Neural progenitor cell (in vitro differentiated cells): Measurements from ENCODE around the gene C1RL. TPM values are rescaled to one million over a fixed set of nuclear protein-coding genes. Genes with fewer than 3 reads are reported as not detected.

Experiments used
- DNase-seq: peaks from one replicate; pipeline ENCODE4 v3.0.0-alpha.2; 2016; ENCODE audit warnings: low spot score
- H2AFZ ChIP-seq: fragments of 200-600 bp; sonication (generic); replicated peaks from 2 replicates; pipeline ENCODE4 v1.6.1; 2016; ENCODE audit warnings: antibody characterized with exemption
- H3F3A ChIP-seq: fragments of 200-600 bp; sonication (generic); 2 replicates; pipeline ENCODE4 v1.6.1; 2016; ENCODE audit warnings: antibody characterized with exemption, low read depth
- H3K27ac ChIP-seq: fragments of 200-600 bp; sonication (generic); 2 replicates; pipeline ENCODE4 v1.5.1; 2016; ENCODE audit warnings: mild to moderate bottlenecking
- H3K27me3 ChIP-seq: fragments of 200-600 bp; sonication (generic); 2 replicates; pipeline ENCODE4 v1.6.1; 2016; ENCODE audit warnings: mild to moderate bottlenecking, moderate library complexity
- H3K36me3 ChIP-seq: fragments of 200-600 bp; sonication (generic); 2 replicates; pipeline ENCODE4 v1.5.1; 2016
- H3K4me1 ChIP-seq: fragments of 200-600 bp; sonication (generic); 2 replicates; pipeline ENCODE4 v1.6.1; 2016; ENCODE audit warnings: mixed run types
- H3K4me2 ChIP-seq: fragments of 200-600 bp; sonication (generic); 2 replicates; pipeline ENCODE4 v1.6.1; 2016
- H3K4me3 ChIP-seq: fragments of 200-600 bp; sonication (generic); 2 replicates; pipeline ENCODE4 v1.5.1; 2016
- H3K79me2 ChIP-seq: fragments of 200-600 bp; sonication (generic); 2 replicates; pipeline ENCODE4 v1.6.1; 2016; ENCODE audit warnings: low read depth
- H3K9ac ChIP-seq: fragments of 200-600 bp; sonication (generic); 2 replicates; pipeline ENCODE4 v1.6.1; 2016
- H3K9me3 ChIP-seq: fragments of 200-600 bp; sonication (generic); 2 replicates; pipeline ENCODE4 v1.5.1; 2016; ENCODE audit warnings: low read depth
- H4K20me1 ChIP-seq: fragments of 200-600 bp; sonication (generic); 2 replicates; pipeline ENCODE4 v1.6.1; 2016; ENCODE audit warnings: low read depth
- H3K27ac Mint-ChIP-seq: 3 replicates; pipeline ENCODE4 v1.8.0; 2021; ENCODE audit warnings: mixed read lengths
- H3K27me3 Mint-ChIP-seq: 2 replicates; pipeline ENCODE4 v1.8.0; 2022; ENCODE audit warnings: low read depth, mild to moderate bottlenecking, inconsistent platforms, moderate library complexity, mixed read lengths; ENCODE audit not compliant: insufficient read depth
- H3K36me3 Mint-ChIP-seq: 3 replicates; pipeline ENCODE4 v1.8.0; 2021; ENCODE audit warnings: mixed read lengths
- H3K4me1 Mint-ChIP-seq: 3 replicates; pipeline ENCODE4 v1.8.0; 2021; ENCODE audit warnings: mixed read lengths
- H3K4me3 Mint-ChIP-seq: 3 replicates; pipeline ENCODE4 v1.8.0; 2021; ENCODE audit warnings: mild to moderate bottlenecking, moderate library complexity, mixed read lengths
- H3K9me3 Mint-ChIP-seq: 3 replicates; pipeline ENCODE4 v1.8.0; 2020; ENCODE audit warnings: mixed read lengths
- EZH2 ChIP-seq: fragments of 200-600 bp; sonication (generic); IDR thresholded peaks from 2 replicates; pipeline ENCODE4 v1.6.1; 2017; ENCODE audit warnings: antibody characterized with exemption, mild to moderate bottlenecking, moderate library complexity
- EZH2phosphoT487 ChIP-seq: fragments of 200-600 bp; sonication (generic); IDR thresholded peaks from 2 replicates; pipeline ENCODE4 v1.6.1; 2017; ENCODE audit warnings: antibody characterized with exemption
- total RNA-seq: library from RNA; depleted of rRNA; stranded (reverse); fragments of >200 nt; gene quantifications from 2 replicates; pipeline ENCODE4 v1.2.3, GENCODE V29; 2015; ENCODE audit warnings: low replicate concordance
- TF ChIP-seq, protein P1 (sequence below): fragments of 200-600 bp; sonication (generic); IDR thresholded peaks from 2 replicates; pipeline ENCODE4 v1.5.1; 2017; ENCODE audit warnings: antibody characterized with exemption, mild to moderate bottlenecking

C1RL gene
- total RNA-seq, 1 donor from 2014 or later, result 32.2 TPM

DNA sequence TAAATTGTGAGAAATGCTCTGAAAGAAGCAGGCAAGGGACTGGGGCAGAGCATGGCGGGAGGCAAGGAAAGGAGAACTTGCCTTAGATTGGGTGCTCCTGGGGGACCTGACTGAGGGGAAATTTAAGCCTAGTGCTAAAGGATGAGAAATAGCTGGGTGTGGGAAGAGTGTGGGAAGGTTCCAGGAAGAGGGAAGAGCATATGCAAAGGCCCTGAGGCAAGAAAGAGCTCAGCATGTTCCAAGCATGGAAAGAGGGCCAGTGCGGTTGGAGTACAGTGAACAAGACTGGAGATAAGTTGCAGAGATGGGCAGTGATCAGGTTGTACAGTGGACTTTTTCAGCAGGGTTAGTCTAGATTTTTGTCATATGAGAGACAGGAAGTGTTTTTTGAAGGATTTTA lies 30.2 kb upstream of the C1RL start:
- Mint-ChIP-seq H3K36me3 (peaks cover 39% of the 10 kb centered on the region), H3K4me1 (no peaks in the 10 kb centered on the region), H3K9me3 (no peaks in the 10 kb centered on the region), H3K4me3 (no peak overlapping the region), H3K27me3 (peaks cover 2% of the 10 kb centered on the region), H3K27ac (no peak overlapping the region)
- H3K4me2 ChIP-seq, result no peak overlapping the region
- no peak overlapping the region for H3K27ac ChIP-seq
- no peak overlapping the region for H3K4me3 ChIP-seq
- H3K36me3 ChIP-seq, result no peaks in the 10 kb centered on the region
- no peaks in the 10 kb centered on the region for H4K20me1 ChIP-seq
- no peak overlapping the region for H2AFZ ChIP-seq
- H3F3A ChIP-seq, result no peaks in the 10 kb centered on the region
- H3K9me3 ChIP-seq, result no peaks in the 10 kb centered on the region
- no peak for TF ChIP-seq EZH2
- TF ChIP-seq, protein P1, sequence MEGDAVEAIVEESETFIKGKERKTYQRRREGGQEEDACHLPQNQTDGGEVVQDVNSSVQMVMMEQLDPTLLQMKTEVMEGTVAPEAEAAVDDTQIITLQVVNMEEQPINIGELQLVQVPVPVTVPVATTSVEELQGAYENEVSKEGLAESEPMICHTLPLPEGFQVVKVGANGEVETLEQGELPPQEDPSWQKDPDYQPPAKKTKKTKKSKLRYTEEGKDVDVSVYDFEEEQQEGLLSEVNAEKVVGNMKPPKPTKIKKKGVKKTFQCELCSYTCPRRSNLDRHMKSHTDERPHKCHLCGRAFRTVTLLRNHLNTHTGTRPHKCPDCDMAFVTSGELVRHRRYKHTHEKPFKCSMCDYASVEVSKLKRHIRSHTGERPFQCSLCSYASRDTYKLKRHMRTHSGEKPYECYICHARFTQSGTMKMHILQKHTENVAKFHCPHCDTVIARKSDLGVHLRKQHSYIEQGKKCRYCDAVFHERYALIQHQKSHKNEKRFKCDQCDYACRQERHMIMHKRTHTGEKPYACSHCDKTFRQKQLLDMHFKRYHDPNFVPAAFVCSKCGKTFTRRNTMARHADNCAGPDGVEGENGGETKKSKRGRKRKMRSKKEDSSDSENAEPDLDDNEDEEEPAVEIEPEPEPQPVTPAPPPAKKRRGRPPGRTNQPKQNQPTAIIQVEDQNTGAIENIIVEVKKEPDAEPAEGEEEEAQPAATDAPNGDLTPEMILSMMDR, result no peak
- TF ChIP-seq EZH2phosphoT487, result no peak
- no peaks in the 10 kb centered on the region for H3K79me2 ChIP-seq
- H3K9ac ChIP-seq, result no peak overlapping the region
- DNase-seq, result no peak
- no peaks in the 10 kb centered on the region for H3K4me1 ChIP-seq
- H3K27me3 ChIP-seq, result no peaks in the 10 kb centered on the region

DNA sequence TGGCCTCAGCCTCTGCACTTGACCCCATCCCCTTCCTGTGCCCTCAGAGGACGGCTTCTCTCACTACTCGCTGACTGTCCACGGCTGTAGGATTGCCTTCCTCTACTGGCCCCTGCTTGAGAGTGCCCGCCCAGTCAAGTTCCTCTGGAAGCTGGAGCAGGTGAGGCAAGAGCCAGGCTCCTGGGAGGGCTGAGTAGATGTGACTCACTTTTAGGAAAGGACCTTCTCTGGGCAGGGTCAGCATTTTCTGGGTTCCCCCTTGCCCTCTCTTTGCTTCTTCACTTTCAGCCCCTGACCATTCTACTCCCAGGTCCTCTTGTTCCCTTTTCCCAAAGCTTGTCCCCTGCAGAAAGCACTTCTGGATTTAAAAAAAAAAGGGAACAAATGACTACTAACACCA lies 28.9 kb upstream of the C1RL start:
- H2AFZ ChIP-seq, result no peak overlapping the region
- no peak overlapping the region for H3K4me3 ChIP-seq
- Mint-ChIP-seq H3K4me3 (no peak overlapping the region), H3K4me1 (peaks cover 5% of the 10 kb centered on the region), H3K27me3 (peaks cover 4% of the 10 kb centered on the region), H3K36me3 (peaks cover 44% of the 10 kb centered on the region), H3K9me3 (no peaks in the 10 kb centered on the region), H3K27ac (no peak overlapping the region)
- no peak overlapping the region for H3K4me2 ChIP-seq
- H4K20me1 ChIP-seq, result no peaks in the 10 kb centered on the region
- TF ChIP-seq EZH2phosphoT487 (no peak), EZH2 (no peak)
- TF ChIP-seq, protein P1, result no peak
- H3K27ac ChIP-seq, result no peak overlapping the region
- no peaks in the 10 kb centered on the region for H3K79me2 ChIP-seq
- H3K9me3 ChIP-seq, result no peaks in the 10 kb centered on the region
- no peaks in the 10 kb centered on the region for H3K36me3 ChIP-seq
- no peak overlapping the region for H3K9ac ChIP-seq
- no peaks in the 10 kb centered on the region for H3K27me3 ChIP-seq
- DNase-seq, result no peak
- no peaks in the 10 kb centered on the region for H3F3A ChIP-seq
- no peaks in the 10 kb centered on the region for H3K4me1 ChIP-seq

DNA sequence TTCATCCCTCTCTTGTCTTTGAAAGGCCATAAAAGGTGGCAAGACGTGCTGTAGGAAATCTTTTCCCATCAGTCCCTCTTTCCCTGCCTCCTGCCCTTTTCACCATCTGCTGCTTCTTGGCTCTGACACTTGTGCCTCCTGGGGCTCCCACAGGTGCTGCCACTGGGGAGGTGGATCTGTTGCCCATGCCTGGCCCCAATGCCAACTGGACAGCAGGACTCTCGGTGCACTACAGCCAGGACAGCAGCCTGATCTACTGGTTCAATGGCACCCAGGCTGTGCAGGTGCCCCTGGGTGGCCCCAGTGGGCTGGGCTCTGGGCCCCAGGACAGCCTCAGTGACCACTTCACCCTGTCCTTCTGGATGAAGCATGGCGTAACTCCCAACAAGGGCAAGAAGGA lies 27.7 kb upstream of the C1RL start:
- Histone ChIP-seq H3K9ac (no peak overlapping the region), H4K20me1 (no peaks in the 10 kb centered on the region), H2AFZ (no peak overlapping the region), H3K4me1 (peaks cover 2% of the 10 kb centered on the region), H3K79me2 (no peaks in the 10 kb centered on the region), H3K36me3 (no peaks in the 10 kb centered on the region), H3K27ac (no peak overlapping the region), H3K4me3 (no peak overlapping the region), H3K9me3 (no peaks in the 10 kb centered on the region), H3F3A (peaks cover 1% of the 10 kb centered on the region), H3K27me3 (peaks cover 3% of the 10 kb centered on the region), H3K4me2 (no peak overlapping the region)
- Mint-ChIP-seq H3K4me1 (peaks cover 17% of the 10 kb centered on the region), H3K27ac (no peak overlapping the region), H3K36me3 (peaks cover 42% of the 10 kb centered on the region), H3K27me3 (peaks cover 7% of the 10 kb centered on the region), H3K4me3 (no peak overlapping the region), H3K9me3 (no peaks in the 10 kb centered on the region)
- DNase-seq, result no peak
- TF ChIP-seq, protein P1, result no peak
- no peak for TF ChIP-seq EZH2phosphoT487
- TF ChIP-seq EZH2, result no peak
